GM23338 (cell line): ENCODE results near the gene KLHL1.

Experiments
- CREB1 ChIP-seq: fragments of 250-450 bp; sonication (Bioruptor Pico); IDR thresholded peaks from 2 replicates; pipeline ENCODE4 v1.5.0; 2020; ENCODE audit warnings: low read depth, mild to moderate bottlenecking, moderate library complexity
- EZH2 ChIP-seq: fragments of 200-600 bp; sonication (generic); IDR thresholded peaks from one replicate; pipeline ENCODE4 v1.8.0; 2017; ENCODE audit warnings: antibody characterized with exemption, mild to moderate bottlenecking, low read depth; ENCODE audit not compliant: unreplicated experiment
- EZH2phosphoT487 ChIP-seq: fragments of 200-600 bp; sonication (generic); IDR thresholded peaks from one replicate; pipeline ENCODE4 v1.8.1; 2018; ENCODE audit warnings: antibody characterized with exemption; ENCODE audit not compliant: unreplicated experiment
- JUNB ChIP-seq: IDR thresholded peaks from one replicate; pipeline ENCODE4 v1.6.1; 2016; ENCODE audit warnings: antibody characterized with exemption; ENCODE audit not compliant: unreplicated experiment
- NANOG ChIP-seq: IDR thresholded peaks from 2 replicates; pipeline ENCODE4 v1.6.1; 2016; ENCODE audit warnings: antibody characterized with exemption, borderline replicate concordance
- POLR2AphosphoS5 ChIP-seq: IDR thresholded peaks from 2 replicates; pipeline ENCODE4 v1.6.1; 2016; ENCODE audit warnings: antibody characterized with exemption, low read depth
- ZNF114 ChIP-seq: fragments of 250-450 bp; sonication (Bioruptor Pico); IDR thresholded peaks from 2 replicates; pipeline ENCODE4 v1.5.0; 2020; ENCODE audit warnings: mild to moderate bottlenecking, moderate library complexity
- ZNF331 ChIP-seq: fragments of 250-450 bp; sonication (Bioruptor Pico); IDR thresholded peaks from 2 replicates; pipeline ENCODE4 v1.5.0; 2020; ENCODE audit warnings: low read depth, mild to moderate bottlenecking, moderate library complexity
- TF ChIP-seq, protein P1 (sequence below), 2 experiments: fragments of 200-600 bp in 1 of 2; sonication (generic) in 1 of 2; conservative IDR thresholded peaks; 2 replicates each; pipeline versions ENCODE4 v1.5.1 to v1.6.1; 2016 to 2017; ENCODE audit warnings: antibody characterized with exemption in 2 of 2, low read depth in 2 of 2, mild to moderate bottlenecking in 2 of 2, moderate library complexity in 1 of 2
- TF ChIP-seq, protein P2 (sequence below): IDR thresholded peaks from one replicate; pipeline ENCODE4 v1.6.1; 2018; ENCODE audit warnings: antibody characterized with exemption; ENCODE audit not compliant: unreplicated experiment
- TF ChIP-seq, protein P3 (sequence below): IDR thresholded peaks from 2 replicates; pipeline ENCODE4 v1.6.1; 2016; ENCODE audit warnings: antibody characterized with exemption
- TF ChIP-seq, protein P4 (sequence below): fragments of 250-450 bp; sonication (Bioruptor Pico); IDR thresholded peaks from 2 replicates; pipeline ENCODE4 v1.5.0; 2020; ENCODE audit warnings: mild to moderate bottlenecking, moderate library complexity

DNA sequence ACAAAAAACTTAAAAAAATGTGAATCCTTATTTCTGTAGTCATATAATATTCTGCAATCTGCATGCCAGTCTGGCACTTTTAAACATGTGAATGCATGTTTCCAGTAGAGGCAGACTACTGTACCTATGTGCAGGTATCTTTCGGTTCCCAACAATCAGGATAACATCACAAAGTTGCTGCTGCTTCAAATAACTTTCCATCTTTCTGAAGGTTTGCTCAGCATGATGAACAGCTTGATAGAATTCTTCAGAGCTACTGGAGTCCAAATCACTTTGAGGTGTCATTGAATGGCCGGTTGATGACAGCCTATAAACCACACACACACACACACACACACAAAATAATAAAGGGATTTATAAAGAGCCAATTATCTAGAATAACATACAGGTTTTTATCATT is 132.8 kb downstream of the KLHL1 start:
- TF ChIP-seq, protein P1, sequence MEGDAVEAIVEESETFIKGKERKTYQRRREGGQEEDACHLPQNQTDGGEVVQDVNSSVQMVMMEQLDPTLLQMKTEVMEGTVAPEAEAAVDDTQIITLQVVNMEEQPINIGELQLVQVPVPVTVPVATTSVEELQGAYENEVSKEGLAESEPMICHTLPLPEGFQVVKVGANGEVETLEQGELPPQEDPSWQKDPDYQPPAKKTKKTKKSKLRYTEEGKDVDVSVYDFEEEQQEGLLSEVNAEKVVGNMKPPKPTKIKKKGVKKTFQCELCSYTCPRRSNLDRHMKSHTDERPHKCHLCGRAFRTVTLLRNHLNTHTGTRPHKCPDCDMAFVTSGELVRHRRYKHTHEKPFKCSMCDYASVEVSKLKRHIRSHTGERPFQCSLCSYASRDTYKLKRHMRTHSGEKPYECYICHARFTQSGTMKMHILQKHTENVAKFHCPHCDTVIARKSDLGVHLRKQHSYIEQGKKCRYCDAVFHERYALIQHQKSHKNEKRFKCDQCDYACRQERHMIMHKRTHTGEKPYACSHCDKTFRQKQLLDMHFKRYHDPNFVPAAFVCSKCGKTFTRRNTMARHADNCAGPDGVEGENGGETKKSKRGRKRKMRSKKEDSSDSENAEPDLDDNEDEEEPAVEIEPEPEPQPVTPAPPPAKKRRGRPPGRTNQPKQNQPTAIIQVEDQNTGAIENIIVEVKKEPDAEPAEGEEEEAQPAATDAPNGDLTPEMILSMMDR (conservative IDR thresholded peaks at IDR 0.05; ENCODE audit: low read depth in 2 of 2) = no peak
- no peak for TF ChIP-seq EZH2
- TF ChIP-seq, protein P2, sequence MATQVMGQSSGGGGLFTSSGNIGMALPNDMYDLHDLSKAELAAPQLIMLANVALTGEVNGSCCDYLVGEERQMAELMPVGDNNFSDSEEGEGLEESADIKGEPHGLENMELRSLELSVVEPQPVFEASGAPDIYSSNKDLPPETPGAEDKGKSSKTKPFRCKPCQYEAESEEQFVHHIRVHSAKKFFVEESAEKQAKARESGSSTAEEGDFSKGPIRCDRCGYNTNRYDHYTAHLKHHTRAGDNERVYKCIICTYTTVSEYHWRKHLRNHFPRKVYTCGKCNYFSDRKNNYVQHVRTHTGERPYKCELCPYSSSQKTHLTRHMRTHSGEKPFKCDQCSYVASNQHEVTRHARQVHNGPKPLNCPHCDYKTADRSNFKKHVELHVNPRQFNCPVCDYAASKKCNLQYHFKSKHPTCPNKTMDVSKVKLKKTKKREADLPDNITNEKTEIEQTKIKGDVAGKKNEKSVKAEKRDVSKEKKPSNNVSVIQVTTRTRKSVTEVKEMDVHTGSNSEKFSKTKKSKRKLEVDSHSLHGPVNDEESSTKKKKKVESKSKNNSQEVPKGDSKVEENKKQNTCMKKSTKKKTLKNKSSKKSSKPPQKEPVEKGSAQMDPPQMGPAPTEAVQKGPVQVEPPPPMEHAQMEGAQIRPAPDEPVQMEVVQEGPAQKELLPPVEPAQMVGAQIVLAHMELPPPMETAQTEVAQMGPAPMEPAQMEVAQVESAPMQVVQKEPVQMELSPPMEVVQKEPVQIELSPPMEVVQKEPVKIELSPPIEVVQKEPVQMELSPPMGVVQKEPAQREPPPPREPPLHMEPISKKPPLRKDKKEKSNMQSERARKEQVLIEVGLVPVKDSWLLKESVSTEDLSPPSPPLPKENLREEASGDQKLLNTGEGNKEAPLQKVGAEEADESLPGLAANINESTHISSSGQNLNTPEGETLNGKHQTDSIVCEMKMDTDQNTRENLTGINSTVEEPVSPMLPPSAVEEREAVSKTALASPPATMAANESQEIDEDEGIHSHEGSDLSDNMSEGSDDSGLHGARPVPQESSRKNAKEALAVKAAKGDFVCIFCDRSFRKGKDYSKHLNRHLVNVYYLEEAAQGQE = no peak
- TF ChIP-seq ZNF331 (CRISPR knock-in tag) = no peak
- TF ChIP-seq POLR2AphosphoS5 = no peak
- no peak for TF ChIP-seq EZH2phosphoT487
- no peak for TF ChIP-seq JUNB
- no peak for TF ChIP-seq CREB1
- TF ChIP-seq ZNF114 = no peak
- no peak for TF ChIP-seq NANOG
- TF ChIP-seq, protein P3, sequence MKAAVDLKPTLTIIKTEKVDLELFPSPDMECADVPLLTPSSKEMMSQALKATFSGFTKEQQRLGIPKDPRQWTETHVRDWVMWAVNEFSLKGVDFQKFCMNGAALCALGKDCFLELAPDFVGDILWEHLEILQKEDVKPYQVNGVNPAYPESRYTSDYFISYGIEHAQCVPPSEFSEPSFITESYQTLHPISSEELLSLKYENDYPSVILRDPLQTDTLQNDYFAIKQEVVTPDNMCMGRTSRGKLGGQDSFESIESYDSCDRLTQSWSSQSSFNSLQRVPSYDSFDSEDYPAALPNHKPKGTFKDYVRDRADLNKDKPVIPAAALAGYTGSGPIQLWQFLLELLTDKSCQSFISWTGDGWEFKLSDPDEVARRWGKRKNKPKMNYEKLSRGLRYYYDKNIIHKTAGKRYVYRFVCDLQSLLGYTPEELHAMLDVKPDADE = no peak
- TF ChIP-seq, protein P4, sequence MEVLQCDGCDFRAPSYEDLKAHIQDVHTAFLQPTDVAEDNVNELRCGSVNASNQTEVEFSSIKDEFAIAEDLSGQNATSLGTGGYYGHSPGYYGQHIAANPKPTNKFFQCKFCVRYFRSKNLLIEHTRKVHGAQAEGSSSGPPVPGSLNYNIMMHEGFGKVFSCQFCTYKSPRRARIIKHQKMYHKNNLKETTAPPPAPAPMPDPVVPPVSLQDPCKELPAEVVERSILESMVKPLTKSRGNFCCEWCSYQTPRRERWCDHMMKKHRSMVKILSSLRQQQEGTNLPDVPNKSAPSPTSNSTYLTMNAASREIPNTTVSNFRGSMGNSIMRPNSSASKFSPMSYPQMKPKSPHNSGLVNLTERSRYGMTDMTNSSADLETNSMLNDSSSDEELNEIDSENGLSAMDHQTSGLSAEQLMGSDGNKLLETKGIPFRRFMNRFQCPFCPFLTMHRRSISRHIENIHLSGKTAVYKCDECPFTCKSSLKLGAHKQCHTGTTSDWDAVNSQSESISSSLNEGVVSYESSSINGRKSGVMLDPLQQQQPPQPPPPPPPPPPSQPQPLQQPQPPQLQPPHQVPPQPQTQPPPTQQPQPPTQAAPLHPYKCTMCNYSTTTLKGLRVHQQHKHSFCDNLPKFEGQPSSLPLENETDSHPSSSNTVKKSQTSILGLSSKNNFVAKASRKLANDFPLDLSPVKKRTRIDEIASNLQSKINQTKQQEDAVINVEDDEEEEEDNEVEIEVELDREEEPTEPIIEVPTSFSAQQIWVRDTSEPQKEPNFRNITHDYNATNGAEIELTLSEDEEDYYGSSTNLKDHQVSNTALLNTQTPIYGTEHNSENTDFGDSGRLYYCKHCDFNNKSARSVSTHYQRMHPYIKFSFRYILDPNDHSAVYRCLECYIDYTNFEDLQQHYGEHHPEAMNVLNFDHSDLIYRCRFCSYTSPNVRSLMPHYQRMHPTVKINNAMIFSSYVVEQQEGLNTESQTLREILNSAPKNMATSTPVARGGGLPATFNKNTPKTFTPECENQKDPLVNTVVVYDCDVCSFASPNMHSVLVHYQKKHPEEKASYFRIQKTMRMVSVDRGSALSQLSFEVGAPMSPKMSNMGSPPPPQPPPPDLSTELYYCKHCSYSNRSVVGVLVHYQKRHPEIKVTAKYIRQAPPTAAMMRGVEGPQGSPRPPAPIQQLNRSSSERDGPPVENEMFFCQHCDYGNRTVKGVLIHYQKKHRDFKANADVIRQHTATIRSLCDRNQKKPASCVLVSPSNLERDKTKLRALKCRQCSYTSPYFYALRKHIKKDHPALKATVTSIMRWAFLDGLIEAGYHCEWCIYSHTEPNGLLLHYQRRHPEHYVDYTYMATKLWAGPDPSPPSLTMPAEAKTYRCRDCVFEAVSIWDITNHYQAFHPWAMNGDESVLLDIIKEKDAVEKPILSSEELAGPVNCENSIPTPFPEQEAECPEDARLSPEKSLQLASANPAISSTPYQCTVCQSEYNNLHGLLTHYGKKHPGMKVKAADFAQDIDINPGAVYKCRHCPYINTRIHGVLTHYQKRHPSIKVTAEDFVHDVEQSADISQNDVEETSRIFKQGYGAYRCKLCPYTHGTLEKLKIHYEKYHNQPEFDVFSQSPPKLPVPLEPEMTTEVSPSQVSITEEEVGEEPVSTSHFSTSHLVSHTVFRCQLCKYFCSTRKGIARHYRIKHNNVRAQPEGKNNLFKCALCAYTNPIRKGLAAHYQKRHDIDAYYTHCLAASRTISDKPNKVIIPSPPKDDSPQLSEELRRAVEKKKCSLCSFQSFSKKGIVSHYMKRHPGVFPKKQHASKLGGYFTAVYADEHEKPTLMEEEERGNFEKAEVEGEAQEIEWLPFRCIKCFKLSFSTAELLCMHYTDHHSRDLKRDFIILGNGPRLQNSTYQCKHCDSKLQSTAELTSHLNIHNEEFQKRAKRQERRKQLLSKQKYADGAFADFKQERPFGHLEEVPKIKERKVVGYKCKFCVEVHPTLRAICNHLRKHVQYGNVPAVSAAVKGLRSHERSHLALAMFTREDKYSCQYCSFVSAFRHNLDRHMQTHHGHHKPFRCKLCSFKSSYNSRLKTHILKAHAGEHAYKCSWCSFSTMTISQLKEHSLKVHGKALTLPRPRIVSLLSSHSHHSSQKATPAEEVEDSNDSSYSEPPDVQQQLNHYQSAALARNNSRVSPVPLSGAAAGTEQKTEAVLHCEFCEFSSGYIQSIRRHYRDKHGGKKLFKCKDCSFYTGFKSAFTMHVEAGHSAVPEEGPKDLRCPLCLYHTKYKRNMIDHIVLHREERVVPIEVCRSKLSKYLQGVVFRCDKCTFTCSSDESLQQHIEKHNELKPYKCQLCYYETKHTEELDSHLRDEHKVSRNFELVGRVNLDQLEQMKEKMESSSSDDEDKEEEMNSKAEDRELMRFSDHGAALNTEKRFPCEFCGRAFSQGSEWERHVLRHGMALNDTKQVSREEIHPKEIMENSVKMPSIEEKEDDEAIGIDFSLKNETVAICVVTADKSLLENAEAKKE = no peak
